Measurements from ENCODE around the gene FKBP10. TPM values are rescaled to one million over a fixed set of nuclear protein-coding genes. Genes with fewer than 3 reads are reported as not detected.

FKBP10 gene
- total RNA-seq, 1 experiment from 2014 or later: 115 TPM

DNA sequence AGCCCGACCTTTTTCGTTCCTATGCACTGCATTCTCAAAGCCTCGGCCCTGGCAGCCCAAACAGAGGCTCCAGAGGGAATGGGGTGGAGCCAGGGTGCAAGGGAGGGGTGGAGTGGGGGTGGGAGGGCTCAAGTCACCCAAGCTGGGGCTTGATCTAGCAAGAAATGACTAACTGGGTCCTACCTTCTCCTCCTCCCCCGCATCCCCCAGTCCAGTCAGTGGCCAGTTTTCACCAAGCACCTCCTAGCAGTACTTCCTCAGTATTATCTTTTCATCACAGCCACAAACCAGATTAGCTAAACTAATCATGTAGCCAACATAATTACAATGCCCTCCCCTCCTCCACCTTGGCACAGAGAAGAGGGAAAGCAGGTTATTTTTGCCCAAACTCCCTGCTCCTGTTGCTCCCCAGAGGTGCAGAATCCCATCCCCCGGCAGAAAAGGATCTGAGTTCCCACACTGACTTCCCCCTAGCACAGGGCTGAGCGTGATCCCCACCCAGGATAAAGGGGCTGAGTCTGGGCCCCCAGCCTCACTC is 28.5 kb upstream of the FKBP10 start:
- peak; percentile 68 for DNase-seq (ENCODE audit: low read depth)

- DNase-seq (ENCODE audit: low read depth): no peak
These were observed 27.5 kb upstream of the FKBP10 start for GRCh38 chr17:41785091-41785858.

DNA sequence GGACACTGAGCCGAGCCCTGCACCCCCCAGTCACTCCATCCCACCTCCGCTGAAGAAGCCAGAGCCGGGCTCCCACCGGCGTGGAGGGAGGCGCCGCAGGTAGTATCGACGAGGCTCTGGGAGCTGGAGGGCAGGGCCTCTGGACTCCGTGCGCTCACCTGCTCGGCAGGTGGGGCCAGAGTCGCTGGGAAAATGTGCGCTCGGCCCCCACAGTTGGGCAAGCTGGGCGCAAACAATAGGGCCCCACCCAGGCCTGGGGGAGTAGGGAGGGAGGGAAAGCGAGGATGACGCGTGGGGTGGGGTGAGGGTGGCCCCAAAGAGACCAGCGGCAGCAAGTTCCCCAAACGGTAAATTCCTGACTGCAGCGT is 27.0 kb upstream of the FKBP10 start:
- DNase-seq (ENCODE audit: low read depth): peak; percentile 24

DNA sequence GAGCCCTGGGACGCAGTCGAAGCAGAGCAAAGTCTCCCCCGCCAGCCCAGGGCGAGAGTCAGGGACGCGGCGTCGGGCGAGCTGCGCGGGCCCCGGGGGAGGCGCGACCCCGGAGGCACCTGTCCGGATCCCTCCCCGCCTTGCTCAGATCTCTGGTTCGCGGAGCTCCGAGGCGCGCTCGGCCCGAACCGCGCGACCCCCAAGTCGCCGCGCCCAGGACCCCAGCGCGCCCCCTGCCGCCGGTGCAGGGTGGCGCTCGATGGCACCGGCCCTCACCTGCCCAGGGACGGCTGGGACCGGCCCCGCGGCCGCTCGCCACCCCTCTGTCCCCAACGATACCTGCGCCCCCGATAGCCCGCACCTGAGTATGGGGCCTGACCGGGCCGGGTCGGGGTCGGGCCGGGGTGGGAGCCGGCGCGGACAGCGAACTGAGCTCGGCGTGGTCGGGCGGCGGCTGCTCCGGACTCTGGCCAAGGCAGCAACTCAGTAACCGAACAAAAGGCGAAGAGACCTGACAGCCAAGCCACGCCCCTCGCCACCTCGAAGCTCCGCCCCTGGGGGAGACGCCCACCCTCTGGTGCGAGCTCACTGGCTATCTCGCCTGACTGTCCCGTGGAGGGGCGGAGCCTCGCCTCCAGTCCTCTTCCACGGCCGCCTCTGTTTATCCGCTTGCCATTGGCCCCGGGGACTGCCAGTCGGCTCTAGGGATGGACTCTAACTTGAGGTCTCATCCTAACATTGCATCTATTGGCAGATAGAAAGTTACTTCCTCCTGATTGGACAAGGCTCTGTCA is 26.4 kb upstream of the FKBP10 start, which contains the start of gene JUP:
Gene JUP, minus strand, starts transcription at position 485 of the 794 bp plus-strand sequence. CDS start 14,857 bp downstream, outside the sequence.
- DNase-seq (ENCODE audit: low read depth): peak; percentile 98

- DNase-seq (ENCODE audit: low read depth): no peak
These were observed 25.8 kb upstream of the FKBP10 start for GRCh38 chr17:41787021-41787418.

DNA sequence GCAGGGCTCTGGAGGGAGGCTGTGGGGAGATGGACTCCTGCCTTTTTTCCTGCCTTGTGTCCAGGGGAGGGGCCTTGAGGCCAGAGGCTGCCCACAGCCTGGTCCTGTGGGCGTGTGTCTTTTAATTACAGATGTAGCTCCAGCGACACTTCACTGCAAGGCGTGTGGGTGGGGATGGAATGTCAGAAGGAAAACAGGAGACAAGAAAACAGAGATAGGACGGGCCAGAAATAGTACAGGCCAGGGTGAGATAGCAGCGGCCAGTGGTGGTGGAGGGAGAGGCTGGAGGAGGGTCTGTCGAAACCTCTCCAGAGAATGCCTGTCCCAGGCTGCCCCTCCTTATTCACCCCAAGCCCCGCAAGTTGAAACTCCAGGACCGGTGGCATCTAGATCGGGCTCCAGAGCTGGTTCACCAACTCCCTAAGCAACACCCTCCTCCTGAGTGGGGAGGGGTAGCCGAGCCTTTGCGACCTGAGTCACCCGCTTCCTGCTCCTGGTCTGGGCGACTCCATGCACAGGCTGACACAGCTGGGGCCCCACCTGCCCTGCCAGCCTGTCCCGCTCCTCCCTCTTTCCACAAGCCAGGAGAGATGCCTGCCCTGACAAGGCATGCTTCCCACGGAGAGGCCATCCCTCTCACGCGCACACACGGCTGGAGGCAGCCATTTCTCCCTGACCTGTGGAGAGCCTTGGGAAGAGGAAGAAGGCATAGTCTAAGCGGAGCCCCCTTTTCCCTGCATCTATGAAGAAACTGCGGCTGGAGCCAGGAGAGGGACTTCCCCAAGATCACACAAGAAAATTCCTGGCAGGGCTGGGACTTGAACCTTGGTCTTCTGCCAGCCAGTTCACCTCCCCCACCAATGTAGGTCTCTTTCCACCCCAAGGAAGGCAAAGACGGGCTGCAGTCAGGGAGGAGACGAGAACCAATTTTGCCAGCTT is 19.7 kb upstream of the FKBP10 start:
- DNase-seq (ENCODE audit: low read depth): peak; percentile 74

GRCh38 chr17:41793784-41794539 is 18.8 kb upstream of the FKBP10 start:
- no peak for DNase-seq (ENCODE audit: low read depth)

DNA sequence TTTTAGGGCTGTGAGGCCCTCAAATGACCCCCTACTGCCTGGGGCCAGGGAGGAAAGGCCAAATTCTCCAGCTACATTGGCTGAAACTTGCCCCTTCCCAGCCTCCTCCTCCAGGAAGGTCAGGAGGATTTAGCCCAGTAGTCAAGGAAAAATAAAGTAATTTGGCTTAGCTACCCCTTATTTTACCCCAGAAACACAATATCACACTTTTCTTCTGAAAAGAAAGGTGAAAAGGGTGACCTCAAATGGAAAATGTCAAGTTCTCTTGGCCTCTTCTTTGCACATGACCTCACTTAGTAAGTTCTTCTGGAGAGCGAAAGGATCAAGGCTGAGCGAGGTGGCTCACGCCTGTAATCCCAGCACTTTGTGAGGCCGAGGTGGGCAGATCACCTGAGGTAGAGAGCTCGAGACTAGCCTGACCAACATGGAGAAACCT is 18.2 kb upstream of the FKBP10 start:
- DNase-seq (ENCODE audit: low read depth): no peak

DNA sequence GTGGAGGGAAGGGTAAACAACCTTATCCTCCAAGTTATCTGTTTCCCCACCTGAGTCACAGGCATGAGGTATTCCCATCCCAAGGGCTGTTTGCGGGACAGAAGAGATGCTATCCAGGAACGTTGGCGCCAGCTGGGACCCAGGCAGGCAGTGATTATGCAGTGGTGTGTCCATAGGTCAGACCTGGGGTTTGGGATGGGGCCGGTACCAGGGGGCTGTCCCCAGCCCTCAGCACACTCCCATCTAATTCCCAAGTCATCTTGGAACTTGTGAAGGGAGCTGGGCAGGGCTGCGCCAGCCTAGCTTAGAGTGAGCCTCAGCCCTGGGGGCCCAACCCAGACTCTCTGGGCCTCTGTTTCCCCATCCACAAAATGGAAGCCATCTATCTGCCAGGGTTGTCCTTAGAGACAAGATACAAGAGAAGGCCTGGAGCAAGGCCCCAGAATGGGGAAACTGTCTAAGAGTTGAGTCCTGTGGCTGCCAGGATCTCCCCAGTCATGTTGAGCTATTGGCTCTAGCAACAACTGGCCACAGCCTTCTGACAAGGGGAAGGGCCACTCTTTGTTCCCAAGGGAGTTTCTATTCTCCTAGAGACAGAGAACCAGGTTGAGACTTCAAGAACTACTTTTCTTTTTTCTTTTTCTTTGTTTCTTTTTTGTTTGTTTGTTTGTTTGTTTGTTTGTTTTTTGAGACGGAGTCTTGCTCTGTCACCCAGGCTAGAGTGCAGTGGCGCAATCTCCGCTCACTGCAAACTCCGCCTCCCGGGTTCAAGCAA is 16.5 kb upstream of the FKBP10 start:
- DNase-seq (ENCODE audit: low read depth): no peak

DNA sequence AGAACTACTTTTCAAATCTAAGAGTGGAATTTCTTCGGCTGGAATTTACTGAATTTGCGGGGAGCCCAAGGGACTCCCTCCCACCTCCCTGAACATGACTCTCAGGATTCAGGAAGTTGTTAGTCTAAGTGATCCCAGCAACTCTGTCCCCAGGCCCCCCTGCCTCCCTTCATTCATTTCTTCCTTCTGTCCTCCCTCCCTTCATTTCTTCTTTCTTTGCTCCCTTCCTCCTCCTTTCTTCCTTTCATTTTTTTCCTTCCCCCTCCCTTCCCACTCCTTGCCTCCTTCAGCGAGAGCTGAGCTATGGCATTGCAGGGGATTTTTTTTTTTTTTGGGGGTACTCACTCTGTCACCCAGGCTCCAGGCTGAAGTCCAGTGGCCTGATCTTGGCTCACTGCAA is 15.4 kb upstream of the FKBP10 start:
- no peak for DNase-seq (ENCODE audit: low read depth)

- no peak for DNase-seq (ENCODE audit: low read depth)
These were observed 13.4 kb upstream of the FKBP10 start for GRCh38 chr17:41799366-41799765.

- no peak for DNase-seq (ENCODE audit: low read depth)
These were observed 12.0 kb upstream of the FKBP10 start for GRCh38 chr17:41800601-41801373.

DNA sequence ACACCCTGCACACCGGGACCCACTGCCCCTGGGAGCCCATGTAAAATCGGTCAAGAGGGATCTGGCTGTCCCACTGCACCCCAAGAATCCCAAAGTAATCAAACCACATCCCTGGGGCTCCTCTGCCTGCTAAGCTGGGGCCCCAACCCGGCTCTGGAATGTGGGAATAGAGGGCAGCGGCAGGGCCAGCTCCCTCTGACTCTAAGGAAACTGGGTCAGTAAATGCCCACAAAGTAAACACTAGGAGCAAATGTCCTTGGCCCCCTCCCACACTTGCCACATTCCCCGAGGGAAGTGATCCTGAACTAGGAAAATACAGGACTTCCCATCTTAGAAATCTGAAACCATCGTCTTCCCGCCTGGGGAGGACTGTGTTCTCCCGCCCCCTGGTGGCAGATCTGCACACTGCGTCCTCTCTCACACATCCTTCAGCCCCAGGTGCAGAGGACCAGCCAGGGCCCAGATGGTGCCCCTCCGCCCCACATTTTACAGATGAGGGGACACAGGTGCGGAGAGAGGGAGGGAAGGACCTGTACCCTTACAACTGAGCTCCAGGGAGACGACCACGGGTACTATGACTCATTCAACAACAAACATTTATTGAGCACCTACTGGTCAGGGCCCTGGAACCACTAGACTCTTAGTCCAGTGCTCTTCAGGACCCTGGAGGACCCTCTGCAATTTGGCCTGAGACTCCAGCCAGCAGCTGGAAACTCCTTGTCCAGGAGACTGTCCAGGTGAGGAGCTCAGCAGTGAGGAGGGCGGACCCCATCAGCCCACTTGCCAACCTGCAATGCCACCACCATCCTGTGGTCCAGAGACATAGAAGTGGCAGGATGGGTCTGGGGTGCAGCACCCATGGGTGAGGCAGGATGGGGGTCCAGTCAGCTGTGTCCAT is 11.2 kb upstream of the FKBP10 start:
- DNase-seq (ENCODE audit: low read depth): peak; percentile 66

- no peak for DNase-seq (ENCODE audit: low read depth)
These were observed 9.5 kb upstream of the FKBP10 start for GRCh38 chr17:41803049-41804020.

DNA sequence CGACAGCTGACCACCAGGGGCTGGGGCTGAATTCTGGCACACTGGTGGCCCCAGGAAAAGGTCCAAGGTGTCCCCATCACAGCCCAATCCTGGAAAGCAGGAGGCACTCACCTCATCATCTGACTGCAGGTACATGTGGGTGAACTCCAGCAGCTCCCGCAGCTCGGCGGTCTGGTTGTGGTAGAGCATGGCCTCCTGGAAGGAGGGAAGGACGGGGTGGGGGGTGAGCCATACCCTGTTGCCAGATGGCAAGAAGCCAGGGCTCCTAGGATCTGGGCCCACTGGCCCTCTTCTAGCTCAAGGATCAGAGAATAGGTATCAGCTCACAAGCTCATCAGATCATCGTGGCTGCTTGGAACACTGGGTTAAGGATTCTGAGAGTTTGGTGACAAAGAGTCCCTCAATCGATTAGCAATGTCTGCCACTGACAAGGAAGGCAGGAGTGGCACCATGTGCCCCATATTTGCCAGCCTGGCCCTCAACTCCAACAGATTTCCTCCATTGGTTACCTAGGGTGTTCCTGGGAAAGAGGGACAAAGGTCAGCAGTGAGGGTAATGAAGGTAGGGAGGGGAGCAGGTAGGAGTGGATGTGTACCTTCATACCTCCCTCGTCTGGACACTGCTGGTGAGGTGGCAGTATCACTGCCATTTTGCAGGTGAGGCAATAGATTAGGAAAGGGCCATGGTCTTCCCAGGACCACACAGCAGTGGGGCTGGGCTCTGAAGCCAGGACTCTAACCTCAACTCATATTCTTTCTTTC is 5.9 kb upstream of the FKBP10 start:
- no peak for DNase-seq (ENCODE audit: low read depth)
